Measurements from ENCODE around the gene MRPL53.

Gene MRPL53

DNA sequence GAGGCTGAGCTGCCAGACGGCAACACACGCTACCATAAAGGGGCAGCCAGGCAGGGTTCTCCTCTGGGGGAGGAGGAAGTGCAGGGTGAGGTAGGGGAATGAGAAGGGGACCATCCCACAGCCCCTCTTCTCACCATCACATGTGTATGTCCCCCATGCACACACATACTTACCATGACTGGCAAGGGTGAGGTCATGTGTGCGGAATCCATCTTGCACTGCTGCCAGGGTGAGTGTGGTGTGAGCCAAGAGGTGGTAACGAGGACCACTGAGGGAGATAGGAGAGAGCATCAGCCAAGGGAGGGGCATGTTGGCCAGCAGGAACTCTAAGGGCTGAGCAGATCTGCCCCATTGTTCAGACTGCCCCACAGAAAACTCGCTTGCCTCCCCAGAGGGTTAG, 43.8 kb downstream of the MRPL53 start:
- DNase-seq (ENCODE audit: low read depth) = no peak

DNA sequence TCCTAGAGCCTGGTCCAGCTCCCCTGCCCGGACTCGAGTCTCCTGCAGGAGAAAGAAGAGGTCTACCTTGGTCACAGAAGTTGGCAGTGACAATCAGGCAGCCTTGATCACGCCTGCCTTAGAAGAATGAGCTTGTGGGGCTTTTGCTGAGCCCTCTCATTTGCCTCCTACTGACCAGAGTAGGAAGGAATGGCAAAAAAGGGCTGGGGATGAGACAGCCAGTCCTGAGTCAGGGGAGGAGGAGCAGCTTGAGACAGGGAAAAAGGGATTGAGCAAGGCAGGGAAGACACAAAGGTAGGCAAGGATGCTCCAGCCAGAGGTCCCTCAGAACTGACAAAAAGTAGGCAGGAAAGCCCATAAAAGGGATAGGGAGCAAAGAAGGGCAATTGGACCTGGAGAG, 44.9 kb downstream of the MRPL53 start:
- DNase-seq (ENCODE audit: low read depth) = no peak

DNA sequence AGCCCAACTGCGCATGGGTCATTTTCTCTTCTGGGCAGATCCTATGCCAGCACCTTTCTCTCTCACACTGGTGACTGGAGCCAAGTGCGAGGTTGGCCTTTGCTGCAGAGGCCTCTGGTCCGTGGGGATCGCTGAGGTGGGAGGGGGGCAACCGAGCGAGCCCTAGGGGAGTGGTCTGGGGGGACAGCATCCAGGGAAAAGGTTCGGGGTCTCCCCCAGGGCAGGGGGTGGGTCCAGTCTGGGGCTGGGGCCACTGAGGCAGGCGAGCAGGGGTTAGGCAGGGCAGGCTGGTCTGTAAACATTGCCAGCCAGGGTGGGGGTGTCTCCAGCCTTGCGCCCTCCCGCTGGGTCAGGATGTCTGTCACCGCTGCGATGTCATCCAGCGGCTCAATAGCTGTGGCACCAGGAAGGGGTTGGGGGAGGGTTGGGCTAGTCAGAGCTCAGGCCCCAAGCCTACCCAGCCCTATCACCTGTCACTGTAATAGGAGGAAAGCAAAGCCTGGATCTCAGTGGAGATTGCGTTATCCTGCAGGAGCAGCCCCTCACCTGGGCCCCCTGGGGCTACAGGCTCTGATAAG, 46.2 kb downstream of the MRPL53 start:
- DNase-seq (ENCODE audit: low read depth) = no peak

DNA sequence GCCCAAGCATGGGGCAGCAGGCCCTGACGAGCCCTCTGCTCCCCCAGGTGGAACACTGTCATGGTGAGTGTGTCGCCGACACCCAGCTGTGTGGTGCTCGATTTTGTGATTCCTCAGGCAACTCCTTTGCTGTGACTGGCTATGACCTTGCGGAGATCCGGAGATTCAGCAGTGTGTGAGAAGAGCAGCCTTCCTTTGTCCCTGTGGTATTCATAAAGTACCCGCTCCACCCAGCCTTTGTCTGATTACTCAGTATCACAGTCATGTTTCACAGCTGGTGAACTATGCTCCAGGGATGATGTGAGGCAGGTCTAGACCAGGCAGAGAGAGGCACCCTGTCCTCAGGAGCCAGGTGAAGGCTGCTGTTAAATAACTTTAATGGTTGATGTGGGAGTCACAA, 47.0 kb downstream of the MRPL53 start:
- DNase-seq (ENCODE audit: low read depth) = no peak

DNA sequence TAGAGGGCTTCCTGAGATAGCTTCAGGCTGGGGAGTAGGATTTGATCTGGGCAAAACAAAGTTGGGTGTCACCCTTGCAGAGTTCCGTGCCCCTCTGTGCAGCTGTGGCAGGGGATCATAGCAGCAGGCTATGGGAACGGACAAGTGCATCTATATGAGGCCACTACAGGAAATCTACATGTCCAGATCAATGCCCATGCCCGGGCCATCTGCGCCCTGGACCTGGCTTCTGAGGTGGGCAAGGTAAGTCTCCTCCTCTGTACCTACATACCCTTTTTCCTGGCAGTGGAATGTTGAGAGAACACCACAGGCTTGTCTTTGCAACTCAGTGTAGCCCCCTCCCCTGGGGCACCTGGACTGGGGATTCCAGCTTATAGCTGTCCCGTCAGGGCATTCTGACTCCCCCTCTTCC, 47.5 kb downstream of the MRPL53 start:
- DNase-seq (ENCODE audit: low read depth) = no peak

DNA sequence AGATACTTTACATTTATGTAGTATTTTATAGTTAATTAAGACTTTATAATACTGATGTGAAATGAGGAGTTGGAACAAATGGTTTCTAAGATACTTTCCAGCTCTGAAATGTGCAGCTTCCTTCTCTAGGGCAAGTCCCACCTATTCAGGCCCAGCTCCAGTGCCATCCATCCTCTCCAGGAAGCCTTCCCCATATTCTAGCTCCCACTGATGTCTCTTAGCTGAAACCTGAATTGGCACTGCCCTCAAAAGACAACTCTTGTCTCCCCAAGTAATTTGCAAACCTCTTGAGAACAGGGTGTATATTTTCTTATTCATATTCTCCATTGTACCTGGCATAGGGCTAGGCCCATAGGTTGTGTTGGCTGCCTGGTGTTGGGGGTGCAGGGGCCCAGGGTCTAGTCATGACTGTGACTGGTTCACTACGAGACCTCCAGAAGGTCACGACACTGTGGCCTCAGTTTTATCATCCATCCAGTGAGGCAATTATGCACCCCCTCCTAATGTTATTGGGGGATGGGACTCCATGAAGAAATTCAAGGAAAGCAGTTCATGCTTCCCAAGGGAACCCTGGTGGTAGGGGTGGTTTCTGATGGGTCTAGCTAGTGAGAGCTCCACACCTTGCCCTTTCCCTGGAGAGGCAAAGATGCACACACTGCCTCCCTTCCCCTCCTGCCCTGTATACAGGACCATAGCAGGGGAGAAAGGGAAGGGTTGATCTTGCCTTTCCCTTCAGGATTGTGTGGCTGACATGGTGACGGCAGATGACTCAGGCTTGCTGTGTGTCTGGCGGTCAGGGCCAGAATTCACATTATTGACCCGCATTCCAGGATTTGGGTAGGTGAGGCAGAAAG, 48.1 kb downstream of the MRPL53 start:
- no peak for DNase-seq (ENCODE audit: low read depth)

DNA sequence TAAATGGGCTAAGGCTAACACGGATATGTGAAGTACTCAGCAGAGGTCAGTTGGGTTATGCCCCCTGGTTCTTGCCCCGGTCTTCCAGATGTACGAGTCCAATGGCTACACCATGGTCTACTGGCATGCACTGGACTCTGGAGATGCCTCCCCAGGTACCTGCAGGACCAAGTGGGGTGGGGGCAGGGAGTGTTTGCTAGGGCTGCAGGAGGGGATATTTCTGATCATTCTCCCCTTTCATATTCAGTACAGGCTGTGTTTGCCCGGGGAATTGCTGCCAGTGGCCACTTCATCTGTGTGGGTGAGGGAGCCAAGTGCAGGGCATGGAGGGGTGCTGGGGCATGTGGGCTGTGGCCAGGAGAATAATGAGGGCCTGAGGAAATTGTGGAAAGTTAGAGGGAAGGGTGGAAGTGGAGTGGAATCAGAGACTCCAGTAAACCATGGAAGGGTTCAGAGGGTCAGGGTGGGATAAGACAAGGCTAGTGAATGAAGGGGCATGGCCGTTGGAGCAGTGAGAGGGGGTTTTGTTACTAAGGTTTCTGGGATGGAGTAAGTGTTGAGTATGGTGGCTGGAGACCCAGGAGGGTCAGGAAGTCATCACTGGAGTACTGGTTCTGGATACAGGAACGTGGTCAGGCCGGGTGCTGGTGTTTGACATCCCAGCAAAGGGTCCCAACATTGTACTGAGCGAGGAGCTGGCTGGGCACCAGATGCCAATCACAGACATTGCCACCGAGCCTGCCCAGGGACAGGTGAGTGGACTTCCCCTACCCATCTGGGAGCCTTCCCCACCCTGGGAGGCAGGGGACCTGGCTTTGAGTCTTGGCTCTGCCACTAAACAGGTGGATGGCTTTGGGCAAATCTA, 49.0 kb downstream of the MRPL53 start:
- no peak for DNase-seq (ENCODE audit: low read depth)

Measured in activated T-cell treated with anti-CD3 and anti-CD28 coated beads for 24 hours (primary cell).